ENCODE measurements around the gene PRUNE2. TPM values are rescaled to one million over a fixed set of nuclear protein-coding genes. Genes with fewer than 3 reads are reported as not detected.

The PRUNE2 gene
- total and polyA plus RNA-seq, 9 donors, result 9.1 to 16.4 (median 11.9) TPM

GRCh38 chr9:76626141-76626540, 279.8 kb downstream of the PRUNE2 start:
- DNase-seq, result no peak
- Histone ChIP-seq H3K27ac (ENCODE audit: low read length) (no peak overlapping the region), H3K9me3 (replicated peaks; ENCODE audit: control insufficient read depth, low read depth, low read length) (no peaks in the 10 kb centered on the region), H3K4me1 (ENCODE audit: control insufficient read depth, insufficient read depth, low read length) (no peaks in the 10 kb centered on the region), H3K4me3 (ENCODE audit: low read length) (no peak overlapping the region), H3K27me3 (ENCODE audit: control insufficient read depth, insufficient read depth, low read length) (no peaks in the 10 kb centered on the region), H3K36me3 (ENCODE audit: control insufficient read depth, insufficient read depth, low read length) (no peaks in the 10 kb centered on the region)
- 50% methylated on average over 1 of the region's 1 CpG for WGBS (ENCODE audit: insufficient coverage)

- DNase-seq, result no peak
- Histone ChIP-seq H3K9me3 (replicated peaks; ENCODE audit: control insufficient read depth, low read depth, low read length) (no peaks in the 10 kb centered on the region), H3K27ac (ENCODE audit: low read length) (no peak overlapping the region), H3K36me3 (ENCODE audit: control insufficient read depth, insufficient read depth, low read length) (no peaks in the 10 kb centered on the region), H3K27me3 (ENCODE audit: control insufficient read depth, insufficient read depth, low read length) (no peaks in the 10 kb centered on the region), H3K4me3 (ENCODE audit: low read length) (no peak overlapping the region), H3K4me1 (ENCODE audit: control insufficient read depth, insufficient read depth, low read length) (no peaks in the 10 kb centered on the region)
- 100% methylated on average over 1 of the region's 5 CpGs for WGBS (ENCODE audit: insufficient coverage)
Measured at GRCh38 chr9:76624391-76625048, 281.4 kb downstream of the PRUNE2 start.

GRCh38 chr9:76620996-76621395, 284.9 kb downstream of the PRUNE2 start:
- no peaks in the 10 kb centered on the region for H3K4me1 ChIP-seq (ENCODE audit: control insufficient read depth, insufficient read depth, low read length)
- no peaks in the 10 kb centered on the region for H3K9me3 ChIP-seq (replicated peaks; ENCODE audit: control insufficient read depth, low read depth, low read length)
- 71% methylated on average over 1 of the region's 3 CpGs for WGBS (ENCODE audit: insufficient coverage)
- H3K4me3 ChIP-seq (ENCODE audit: low read length), result no peak overlapping the region
- no peak for DNase-seq
- no peak overlapping the region for H3K27ac ChIP-seq (ENCODE audit: low read length)
- H3K27me3 ChIP-seq (ENCODE audit: control insufficient read depth, insufficient read depth, low read length), result no peaks in the 10 kb centered on the region
- no peaks in the 10 kb centered on the region for H3K36me3 ChIP-seq (ENCODE audit: control insufficient read depth, insufficient read depth, low read length)

GRCh38 chr9:76620581-76620980, 285.3 kb downstream of the PRUNE2 start:
- Histone ChIP-seq H3K4me1 (ENCODE audit: control insufficient read depth, insufficient read depth, low read length) (no peaks in the 10 kb centered on the region), H3K27ac (ENCODE audit: low read length) (no peak overlapping the region), H3K27me3 (ENCODE audit: control insufficient read depth, insufficient read depth, low read length) (no peaks in the 10 kb centered on the region), H3K36me3 (ENCODE audit: control insufficient read depth, insufficient read depth, low read length) (no peaks in the 10 kb centered on the region), H3K4me3 (ENCODE audit: low read length) (no peak overlapping the region), H3K9me3 (replicated peaks; ENCODE audit: control insufficient read depth, low read depth, low read length) (no peaks in the 10 kb centered on the region)
- WGBS (ENCODE audit: insufficient coverage), result no CpG with 5 or more reads among the region's 3 CpGs
- no peak for DNase-seq

- Histone ChIP-seq H3K9me3 (replicated peaks; ENCODE audit: control insufficient read depth, low read depth, low read length) (no peaks in the 10 kb centered on the region), H3K4me3 (ENCODE audit: low read length) (no peak overlapping the region), H3K27me3 (ENCODE audit: control insufficient read depth, insufficient read depth, low read length) (no peaks in the 10 kb centered on the region), H3K4me1 (ENCODE audit: control insufficient read depth, insufficient read depth, low read length) (no peaks in the 10 kb centered on the region), H3K27ac (ENCODE audit: low read length) (no peak overlapping the region), H3K36me3 (ENCODE audit: control insufficient read depth, insufficient read depth, low read length) (no peaks in the 10 kb centered on the region)
- peak; percentile 45 for DNase-seq
- WGBS (ENCODE audit: insufficient coverage), result no CpG with 5 or more reads among the region's 2 CpGs
Measured at GRCh38 chr9:76619640-76620039, 286.3 kb downstream of the PRUNE2 start.

GRCh38 chr9:76619197-76619596, 286.7 kb downstream of the PRUNE2 start:
- no peak overlapping the region for H3K4me3 ChIP-seq (ENCODE audit: low read length)
- no peak for DNase-seq
- H3K27ac ChIP-seq (ENCODE audit: low read length), result no peak overlapping the region
- no peaks in the 10 kb centered on the region for H3K4me1 ChIP-seq (ENCODE audit: control insufficient read depth, insufficient read depth, low read length)
- H3K9me3 ChIP-seq (replicated peaks; ENCODE audit: control insufficient read depth, low read depth, low read length), result no peaks in the 10 kb centered on the region
- H3K36me3 ChIP-seq (ENCODE audit: control insufficient read depth, insufficient read depth, low read length), result no peaks in the 10 kb centered on the region
- no peaks in the 10 kb centered on the region for H3K27me3 ChIP-seq (ENCODE audit: control insufficient read depth, insufficient read depth, low read length)

GRCh38 chr9:76618762-76619161, 287.2 kb downstream of the PRUNE2 start:
- no peaks in the 10 kb centered on the region for H3K4me1 ChIP-seq (ENCODE audit: control insufficient read depth, insufficient read depth, low read length)
- H3K27me3 ChIP-seq (ENCODE audit: control insufficient read depth, insufficient read depth, low read length), result no peaks in the 10 kb centered on the region
- 57% methylated on average over 2 of the region's 4 CpGs for WGBS (ENCODE audit: insufficient coverage)
- no peaks in the 10 kb centered on the region for H3K9me3 ChIP-seq (replicated peaks; ENCODE audit: control insufficient read depth, low read depth, low read length)
- no peaks in the 10 kb centered on the region for H3K36me3 ChIP-seq (ENCODE audit: control insufficient read depth, insufficient read depth, low read length)
- H3K4me3 ChIP-seq (ENCODE audit: low read length), result no peak overlapping the region
- DNase-seq, result peak; percentile 37
- H3K27ac ChIP-seq (ENCODE audit: low read length), result no peak overlapping the region

GRCh38 chr9:76617497-76618175, 288.3 kb downstream of the PRUNE2 start:
- Histone ChIP-seq H3K27me3 (ENCODE audit: control insufficient read depth, insufficient read depth, low read length) (no peaks in the 10 kb centered on the region), H3K36me3 (ENCODE audit: control insufficient read depth, insufficient read depth, low read length) (no peaks in the 10 kb centered on the region), H3K9me3 (replicated peaks; ENCODE audit: control insufficient read depth, low read depth, low read length) (no peaks in the 10 kb centered on the region), H3K4me3 (ENCODE audit: low read length) (no peak overlapping the region), H3K4me1 (ENCODE audit: control insufficient read depth, insufficient read depth, low read length) (no peaks in the 10 kb centered on the region), H3K27ac (ENCODE audit: low read length) (no peak overlapping the region)
- WGBS (ENCODE audit: insufficient coverage), result 100% methylated on average over 1 of the region's 3 CpGs
- DNase-seq, result no peak

GRCh38 chr9:76616780-76617179, 289.1 kb downstream of the PRUNE2 start:
- no peak overlapping the region for H3K4me3 ChIP-seq (ENCODE audit: low read length)
- no CpG with 5 or more reads among the region's 2 CpGs for WGBS (ENCODE audit: insufficient coverage)
- no peak for DNase-seq
- H3K27ac ChIP-seq (ENCODE audit: low read length), result no peak overlapping the region
- no peaks in the 10 kb centered on the region for H3K4me1 ChIP-seq (ENCODE audit: control insufficient read depth, insufficient read depth, low read length)
- no peaks in the 10 kb centered on the region for H3K36me3 ChIP-seq (ENCODE audit: control insufficient read depth, insufficient read depth, low read length)
- H3K9me3 ChIP-seq (replicated peaks; ENCODE audit: control insufficient read depth, low read depth, low read length), result no peaks in the 10 kb centered on the region
- H3K27me3 ChIP-seq (ENCODE audit: control insufficient read depth, insufficient read depth, low read length), result no peaks in the 10 kb centered on the region

- DNase-seq, result peak; percentile 34
- H3K4me3 ChIP-seq (ENCODE audit: low read length), result no peak overlapping the region
- H3K9me3 ChIP-seq (replicated peaks; ENCODE audit: control insufficient read depth, low read depth, low read length), result no peaks in the 10 kb centered on the region
- H3K36me3 ChIP-seq (ENCODE audit: control insufficient read depth, insufficient read depth, low read length), result no peaks in the 10 kb centered on the region
- 73% methylated on average over 3 of the region's 8 CpGs for WGBS (ENCODE audit: insufficient coverage)
- H3K27me3 ChIP-seq (ENCODE audit: control insufficient read depth, insufficient read depth, low read length), result no peaks in the 10 kb centered on the region
- H3K4me1 ChIP-seq (ENCODE audit: control insufficient read depth, insufficient read depth, low read length), result no peaks in the 10 kb centered on the region
- peak overlapping the region; percentile 15 for H3K27ac ChIP-seq (ENCODE audit: low read length)
Measured at GRCh38 chr9:76615177-76615603, 290.7 kb downstream of the PRUNE2 start.

Measured in muscle of leg (tissue), 11 donors.